Fibroblast of upper back skin (primary cell): ENCODE measurements around the gene LRFN4.

Experiments used
- DNase-seq: peaks from one replicate; pipeline ENCODE4 v3.0.0-alpha.2; 2013

The LRFN4 gene

DNA sequence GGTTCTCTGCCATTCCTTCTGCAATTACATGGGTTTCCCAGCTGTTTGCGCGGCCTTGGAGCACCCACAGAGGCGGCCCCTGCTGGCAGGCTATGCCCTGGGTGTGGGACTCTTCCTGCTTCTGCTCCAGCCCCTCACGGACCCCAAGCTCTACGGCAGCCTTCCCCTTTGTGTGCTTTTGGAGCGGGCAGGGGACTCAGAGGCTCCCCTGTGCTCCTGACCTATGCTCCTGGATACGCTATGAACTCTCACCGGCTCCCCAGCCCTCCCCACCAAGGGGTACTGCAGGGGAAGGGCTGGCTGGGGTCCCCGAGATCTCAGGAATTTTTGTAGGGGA is 11.0 kb upstream of the LRFN4 start:
- DNase-seq = no peak

DNA sequence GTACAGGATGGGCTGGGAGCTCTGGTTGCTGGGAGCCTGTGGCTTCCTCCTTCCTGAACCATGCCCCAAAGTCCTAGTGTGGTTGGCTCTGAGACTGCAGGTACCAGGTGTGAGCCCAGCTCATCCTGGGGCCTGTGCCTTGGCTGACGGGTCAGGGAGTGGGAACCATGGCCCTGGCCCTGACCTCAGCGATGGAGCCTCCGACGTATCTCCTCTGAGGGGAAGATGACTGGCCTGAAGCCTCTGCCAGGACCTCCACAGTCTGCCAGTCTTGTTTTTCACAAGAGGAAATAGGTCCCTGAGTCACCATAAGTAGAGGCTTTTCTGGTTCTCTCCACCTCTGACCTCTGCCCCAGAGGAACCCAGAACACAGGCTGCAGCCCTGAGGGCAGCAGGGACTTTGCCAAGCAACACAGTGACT is 10.2 kb upstream of the LRFN4 start:
- DNase-seq = no peak

DNA sequence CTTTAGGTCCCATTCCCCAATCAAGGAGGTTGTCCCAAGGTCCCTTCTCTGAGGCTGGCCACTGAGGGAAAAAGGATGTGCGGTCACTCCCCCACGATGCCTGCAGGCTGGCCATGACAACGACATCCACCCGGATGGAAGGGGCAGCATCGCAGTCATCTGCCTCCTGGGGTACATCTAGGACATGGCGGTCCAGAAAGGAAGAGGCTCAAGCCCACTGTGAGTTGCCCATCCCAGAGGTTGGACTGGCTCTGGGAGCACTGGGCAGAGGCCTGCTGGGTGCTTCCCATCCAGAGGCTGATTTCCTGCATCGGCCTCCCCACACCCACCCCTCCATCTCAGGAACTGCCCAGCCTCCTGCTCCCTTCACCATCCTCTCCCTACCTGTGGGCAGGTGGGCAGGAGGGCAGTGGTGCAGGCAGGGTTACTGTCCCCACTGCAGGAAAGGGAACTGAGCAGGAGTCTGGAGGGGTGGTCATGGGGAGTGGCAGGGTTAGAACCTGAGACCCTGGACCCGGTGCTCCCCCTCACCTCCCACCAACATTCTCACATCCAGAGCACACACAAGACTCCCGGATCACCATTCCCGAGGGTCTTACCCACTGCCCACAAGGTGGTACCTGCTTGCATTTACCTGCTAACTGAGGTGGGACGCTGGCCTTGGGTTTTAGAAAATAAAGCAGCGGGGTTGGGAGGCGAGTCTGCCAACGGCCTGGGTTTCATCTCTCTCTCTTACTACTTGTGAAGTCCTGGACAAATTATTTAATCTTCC is 9.2 kb upstream of the LRFN4 start:
- no peak for DNase-seq

DNA sequence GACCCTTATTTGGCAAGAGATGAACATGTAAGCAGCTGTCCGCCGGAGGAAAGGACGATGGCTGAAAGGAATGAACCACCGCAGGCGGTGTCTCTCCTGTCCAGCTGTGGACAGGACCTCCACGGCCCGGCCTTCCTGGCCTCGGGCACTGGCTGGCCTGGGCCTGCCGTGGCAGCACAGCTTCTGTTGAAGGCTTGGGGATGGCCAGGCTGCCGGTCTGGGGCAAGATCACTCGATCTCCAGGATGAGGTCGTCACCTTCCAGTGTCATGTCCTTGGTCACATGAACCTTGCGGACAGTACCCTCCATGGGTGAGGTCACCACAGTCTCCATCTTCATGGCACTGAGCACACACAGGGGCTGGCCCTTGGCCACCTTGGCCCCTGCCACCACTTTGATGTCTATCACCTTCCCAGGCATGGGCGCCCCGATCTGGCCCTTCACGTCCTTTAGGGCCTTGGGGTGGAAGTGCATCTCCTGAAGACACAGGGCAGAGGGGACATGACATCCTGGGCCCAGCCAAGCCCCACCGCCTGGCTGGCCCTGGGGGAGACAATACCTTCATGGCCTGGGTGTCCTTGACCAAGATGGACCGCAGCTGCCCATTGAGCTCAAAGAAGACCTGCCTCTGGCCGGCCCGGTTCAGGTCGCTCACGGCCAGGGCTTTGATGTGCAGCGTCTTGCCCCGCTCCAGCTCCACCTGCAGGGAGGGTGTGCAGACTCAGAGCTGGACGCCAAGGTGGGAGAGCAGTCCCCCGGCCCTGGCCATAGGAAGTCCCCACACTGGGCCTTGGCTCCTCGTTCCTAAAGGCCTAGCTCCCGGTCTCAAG is 8.0 kb upstream of the LRFN4 start:
- DNase-seq = no peak

DNA sequence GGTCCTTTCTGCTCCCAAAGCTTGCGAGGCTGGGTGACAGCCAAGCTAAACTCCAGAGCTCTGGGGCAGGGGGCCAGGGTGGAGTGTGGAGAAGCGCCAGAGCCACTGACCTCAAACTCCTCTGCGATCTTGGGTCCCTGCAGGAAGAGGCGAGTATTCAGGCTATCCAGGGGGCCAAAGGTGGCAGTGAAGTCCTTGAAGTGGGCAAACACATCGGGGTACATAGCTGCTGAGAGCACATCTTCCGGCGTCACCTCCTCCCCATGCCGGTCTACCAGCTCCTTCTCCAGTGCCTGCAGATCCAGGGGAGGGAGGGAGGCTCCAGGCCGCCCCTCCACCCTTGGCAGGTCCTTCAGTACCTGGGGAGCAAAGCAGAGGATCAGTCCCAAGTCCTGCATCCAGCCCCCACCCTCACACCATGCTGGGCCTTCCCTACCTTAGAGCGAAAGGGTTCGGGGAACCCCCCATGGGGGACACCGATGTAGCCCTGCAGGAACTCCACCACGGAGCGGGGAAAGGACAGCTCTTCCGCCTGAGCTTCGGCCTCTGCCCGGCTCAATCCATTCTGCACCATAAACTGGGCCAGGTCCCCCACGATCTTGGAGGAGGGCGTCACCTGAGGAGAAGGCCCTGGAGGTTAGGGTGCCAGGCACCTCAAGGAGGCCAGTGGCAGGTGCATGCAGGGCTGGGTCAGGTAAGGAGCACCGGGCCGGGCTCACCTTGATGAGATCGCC is 7.2 kb upstream of the LRFN4 start:
- no peak for DNase-seq

DNA sequence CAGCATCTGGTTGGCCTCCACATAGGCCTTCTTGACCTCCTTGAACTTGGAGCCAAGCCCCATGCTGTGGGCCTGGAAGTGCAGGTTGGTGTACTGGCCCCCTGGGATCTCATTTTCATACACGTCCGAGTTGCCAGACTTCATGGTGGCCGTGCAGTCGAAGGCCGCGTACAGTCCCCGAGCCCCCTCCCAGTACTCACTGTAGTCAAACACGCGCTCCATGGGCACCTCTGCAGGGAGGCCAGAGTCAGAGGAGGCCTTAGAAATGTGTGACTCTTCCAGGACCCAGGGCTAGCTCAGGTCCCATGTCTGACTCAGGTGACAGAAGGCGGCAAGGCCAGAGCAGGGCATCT is 6.7 kb upstream of the LRFN4 start:
- DNase-seq = no peak

DNA sequence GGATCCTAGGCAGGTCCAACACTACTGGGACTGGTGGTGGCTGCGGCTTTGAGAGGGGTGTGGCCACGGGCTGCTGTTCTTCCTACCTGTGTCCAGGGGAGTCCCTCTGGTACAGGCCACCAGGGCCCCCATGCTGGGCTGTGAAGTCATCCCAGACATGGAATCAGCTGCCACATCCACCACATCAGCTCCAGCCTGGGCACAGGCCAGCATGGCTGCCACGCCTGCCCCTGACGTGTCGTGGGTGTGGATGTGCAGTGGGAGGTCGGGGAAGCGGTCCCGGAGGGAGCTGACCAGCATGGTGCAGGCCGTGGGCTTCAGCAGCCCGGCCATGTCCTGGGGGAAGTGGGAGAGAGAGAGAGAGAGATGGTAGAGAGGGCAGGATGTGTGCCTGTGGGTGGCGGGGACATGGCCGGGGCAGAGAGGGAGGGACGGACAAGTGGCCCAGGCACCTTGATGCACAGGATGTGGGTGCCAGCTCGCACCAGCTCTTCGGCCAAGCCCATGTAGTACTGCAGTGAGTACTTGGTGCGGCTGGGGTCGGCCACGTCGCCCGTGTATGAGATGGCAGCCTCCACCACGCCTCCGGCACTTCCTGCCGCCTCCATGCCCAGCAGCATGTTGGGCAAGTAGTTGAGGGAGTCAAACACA is 6.2 kb upstream of the LRFN4 start:
- no peak for DNase-seq

DNA sequence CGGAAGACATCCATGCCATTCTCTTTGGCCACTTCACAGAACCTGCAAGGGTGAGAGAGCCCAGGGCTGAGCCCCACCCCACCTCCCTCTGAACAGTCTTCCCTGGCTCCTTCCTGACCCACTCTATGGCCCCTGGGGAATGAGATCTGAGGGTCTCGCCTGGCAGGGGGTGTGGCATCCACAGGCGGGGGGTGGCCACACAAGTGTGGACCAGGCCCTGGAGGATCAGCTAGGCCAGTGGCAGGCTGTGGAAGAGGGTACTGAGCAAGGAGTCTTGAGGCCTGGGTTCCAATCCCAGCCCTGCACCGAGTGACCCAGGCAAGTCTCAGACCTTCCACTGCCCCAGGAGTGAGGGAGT is 5.6 kb upstream of the LRFN4 start:
- no peak for DNase-seq

DNA sequence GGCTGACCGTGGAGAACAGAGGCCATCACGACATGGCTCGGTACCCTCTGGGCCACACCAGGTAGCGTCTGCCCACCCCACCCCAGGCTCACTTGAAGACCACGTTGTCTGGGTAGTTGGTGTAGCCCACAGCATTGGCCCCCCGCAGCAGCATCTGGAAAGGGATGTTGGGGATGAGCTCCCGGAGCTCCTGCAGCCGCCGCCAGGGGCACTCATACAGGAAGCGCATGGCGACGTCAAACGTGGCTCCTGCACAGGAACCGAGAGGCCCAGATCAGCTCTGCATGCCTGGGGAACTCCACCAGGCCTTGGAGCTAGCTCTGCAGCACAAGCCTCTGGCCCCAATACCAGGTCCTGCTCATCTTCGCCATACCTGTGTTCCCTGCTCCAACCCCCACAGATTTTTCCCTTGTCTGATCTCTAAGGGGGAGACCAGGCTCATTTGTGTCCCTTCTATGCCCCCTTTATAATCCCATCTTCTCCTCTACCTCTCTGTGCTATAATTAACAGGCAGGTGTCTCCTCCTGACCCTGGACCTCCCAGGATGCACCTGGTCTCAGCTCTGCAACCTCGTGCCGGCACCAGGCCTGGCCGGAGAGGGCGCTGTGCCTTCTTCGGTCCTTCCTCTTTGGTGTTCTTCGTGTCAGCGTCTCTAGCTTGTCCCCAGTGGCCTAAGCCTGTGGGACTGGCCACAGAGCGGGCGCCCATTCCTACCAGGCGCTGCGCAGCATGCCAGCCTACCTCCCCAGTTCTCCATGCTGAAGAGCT is 5.0 kb upstream of the LRFN4 start:
- no peak for DNase-seq

DNA sequence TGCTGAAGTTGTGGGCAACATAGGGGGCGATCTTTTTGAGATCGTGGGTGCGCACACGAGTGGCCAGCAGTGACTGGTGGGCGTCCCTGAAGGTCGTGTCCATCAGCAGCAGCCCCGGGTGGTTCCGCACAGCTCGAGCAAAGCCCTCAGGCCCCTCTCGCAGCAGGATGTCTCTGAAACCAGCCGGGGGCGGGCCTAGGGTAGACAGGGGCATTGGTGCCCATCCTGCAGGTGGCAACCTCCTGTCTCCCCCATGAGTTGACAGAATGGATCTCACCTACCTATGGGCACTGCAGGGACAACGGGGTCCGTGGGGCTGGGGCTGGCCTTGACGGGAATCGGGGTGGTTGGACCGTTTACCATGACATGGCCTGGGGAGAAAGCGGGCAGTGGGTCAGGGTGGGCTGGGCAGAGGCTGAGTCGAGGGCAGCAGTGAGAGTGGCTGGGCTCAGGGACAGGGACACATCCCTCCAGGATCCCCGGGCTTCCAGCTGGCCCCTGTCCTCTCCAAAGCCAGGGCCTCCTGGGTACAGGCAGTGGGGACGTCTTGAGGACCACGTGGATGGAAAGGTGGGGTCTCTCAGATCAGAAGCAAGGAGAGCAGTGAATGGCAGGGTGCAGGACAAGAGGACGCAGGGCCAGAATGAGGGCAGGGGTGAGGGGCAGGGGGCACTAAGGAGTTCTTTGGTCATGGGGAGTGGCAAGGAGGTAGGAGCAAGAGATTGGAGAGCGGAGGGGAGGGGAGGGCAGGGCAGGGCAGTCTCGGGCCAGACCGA is 4.2 kb upstream of the LRFN4 start:
- DNase-seq = no peak

DNA sequence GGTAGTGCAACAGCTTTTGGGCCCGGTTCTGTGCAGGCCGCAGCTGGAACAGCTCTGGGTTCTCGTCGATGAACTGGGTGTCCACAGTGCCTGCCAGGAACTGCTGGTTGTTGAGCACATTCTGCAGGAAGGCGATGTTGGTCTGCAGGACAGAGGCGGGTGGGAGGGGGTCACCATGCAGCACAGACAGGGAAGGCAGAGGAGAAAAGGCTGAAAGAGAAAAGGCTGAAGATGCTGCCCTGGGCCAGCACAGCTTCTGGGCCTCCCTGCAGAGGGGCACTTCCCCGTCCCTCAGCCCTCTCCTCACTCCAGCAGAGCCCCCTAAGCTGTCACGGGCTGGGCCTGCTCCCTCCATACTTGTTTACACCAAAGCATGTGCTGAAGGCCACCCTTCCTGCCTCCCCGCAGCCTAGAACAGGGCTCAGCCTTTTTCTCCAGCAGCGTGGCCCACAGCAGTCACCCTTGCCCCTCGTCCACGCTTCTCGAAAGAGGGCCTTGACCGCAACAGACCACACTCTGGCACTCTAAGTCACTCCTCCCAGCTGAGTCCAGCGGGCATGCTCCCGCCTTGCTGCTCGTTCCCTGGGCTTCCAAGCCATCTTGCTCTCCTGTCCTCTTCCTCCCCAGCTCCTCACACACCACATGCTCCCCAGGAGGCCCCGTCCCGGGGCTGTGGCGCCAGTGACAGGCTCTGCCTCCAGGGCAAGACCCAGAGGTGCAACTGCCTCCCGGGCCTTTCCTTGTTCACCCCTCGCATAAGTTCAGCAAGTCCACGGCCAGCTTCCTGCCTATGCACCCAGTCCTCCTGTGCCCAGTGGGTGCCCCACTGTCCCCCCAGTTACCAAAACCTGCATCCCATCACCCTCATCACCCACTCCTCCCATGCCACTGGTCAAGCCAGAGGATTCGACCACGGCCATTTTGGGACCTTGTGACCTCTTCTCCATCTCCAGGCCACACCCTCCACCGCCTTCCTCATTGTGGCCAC is 3.3 kb upstream of the LRFN4 start:
- DNase-seq = no peak

DNA sequence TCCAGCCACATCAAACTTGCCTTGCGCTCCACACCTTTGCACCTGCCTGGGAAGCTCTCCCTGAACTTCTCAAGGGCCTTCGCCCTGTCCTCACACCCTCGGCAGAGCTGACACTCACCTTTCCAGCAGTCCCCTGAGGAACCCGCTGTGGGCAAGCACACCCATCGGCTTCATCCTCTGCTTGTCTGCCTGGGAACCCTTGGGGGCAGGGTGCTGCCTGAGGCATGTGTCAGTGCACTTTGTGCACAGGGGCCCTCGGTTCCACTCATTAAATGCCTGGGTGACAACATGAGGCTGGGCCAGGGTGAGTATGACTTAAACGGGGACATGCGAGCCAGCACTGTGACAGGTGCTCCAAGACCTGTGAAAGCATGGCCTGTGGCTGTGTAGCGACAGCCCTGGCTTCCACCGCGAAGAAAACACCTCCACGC is 2.6 kb upstream of the LRFN4 start:
- no peak for DNase-seq

DNA sequence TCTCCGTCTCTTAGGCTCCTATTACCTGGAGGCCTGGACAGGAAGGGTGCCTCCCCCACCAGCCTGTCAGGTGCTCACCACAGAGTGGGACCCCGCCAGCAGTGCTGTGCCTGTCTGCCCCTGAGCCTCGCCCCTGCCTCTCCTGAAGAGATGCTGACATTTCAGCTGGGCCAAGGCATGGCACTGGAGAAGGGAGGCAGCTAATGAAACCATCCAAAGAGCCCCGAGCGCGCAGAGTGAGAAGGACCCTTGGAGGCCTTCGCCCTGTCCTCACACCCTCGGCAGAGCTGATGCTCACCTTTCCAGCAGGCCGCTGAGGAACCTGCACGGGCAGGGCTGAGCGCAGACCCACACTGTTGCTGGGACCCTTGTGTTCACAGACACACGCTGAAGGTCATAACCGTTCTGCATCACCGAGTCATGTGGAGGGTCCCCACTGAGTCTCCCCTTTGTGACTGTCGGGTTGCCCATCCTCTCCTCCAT is 2.1 kb upstream of the LRFN4 start:
- DNase-seq = no peak

DNA sequence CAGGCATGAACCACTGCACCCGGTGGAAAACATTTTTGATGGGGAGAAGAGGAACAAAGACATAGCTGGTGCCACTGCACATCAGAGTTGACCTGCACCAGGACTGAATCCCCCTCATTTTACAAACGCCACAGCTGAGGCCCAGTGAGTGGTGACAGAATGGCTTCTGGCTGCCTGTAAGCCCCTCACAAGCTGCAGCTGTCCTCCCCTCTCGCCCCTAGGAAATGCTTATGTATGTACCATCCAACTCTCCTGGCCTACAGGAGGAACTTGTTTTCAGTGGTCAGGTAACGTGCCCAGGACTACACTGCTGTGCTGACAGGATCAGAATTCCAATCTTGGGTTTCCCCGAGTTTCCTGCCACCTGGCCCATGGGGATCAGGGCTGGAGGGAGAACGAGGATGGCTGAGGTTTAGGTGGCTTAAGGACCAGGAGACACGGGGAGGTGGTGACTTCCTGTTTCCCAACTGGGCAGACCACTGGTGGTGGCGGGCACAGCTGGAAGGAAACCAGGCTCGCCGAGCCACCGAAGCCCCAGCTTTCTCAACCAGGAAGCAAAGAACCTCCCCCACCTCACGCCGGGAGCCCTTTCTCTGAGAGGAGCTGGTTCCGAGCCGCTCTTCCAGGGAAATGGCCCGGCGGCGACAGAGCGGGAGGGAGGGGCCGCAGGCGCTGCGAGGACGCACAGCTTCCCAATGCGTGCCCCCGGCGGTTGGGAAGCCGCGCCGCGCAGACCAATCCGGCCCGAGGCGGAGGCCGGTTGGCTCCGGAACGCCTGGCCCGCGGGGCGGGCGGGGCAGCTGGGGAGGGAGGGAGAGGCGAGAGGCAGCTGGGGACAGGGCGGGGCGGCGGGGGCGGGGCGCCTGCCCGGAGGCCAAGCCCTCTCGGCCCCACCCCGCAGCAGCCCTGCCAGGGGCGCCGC is 1.0 kb upstream of the LRFN4 start:
- peak; percentile 91 for DNase-seq

DNA sequence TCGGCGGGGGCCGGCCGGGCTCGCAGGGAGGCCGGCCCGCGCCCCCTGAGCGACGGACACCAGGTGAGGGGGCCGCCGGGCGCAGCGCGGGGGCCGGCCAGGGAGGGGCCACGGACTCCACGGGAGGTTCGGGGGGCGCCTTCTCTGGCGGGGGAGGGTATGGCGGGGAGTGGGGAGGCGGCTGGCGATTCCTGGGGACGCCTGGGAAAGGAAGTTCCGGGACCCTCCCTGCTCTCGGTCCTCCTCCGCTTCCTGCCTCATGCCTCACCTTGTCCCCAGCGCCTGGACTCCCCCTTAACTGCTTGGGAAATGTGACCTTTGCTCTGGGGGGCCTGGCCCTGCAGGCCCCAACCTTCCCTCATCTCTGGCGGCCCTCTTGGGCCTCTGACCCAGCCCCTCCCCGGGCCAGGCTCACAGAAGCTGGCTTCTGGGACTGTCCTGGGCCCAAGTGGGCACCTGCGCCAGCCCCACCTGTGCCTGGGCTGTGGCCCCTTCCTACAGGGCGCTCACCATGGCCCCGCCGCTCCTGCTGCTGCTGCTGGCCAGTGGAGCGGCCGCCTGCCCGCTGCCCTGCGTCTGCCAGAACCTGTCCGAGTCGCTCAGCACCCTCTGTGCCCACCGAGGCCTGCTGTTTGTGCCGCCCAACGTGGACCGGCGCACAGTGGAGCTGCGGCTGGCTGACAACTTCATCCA is 516 bp downstream of the LRFN4 start:
- no peak for DNase-seq

DNA sequence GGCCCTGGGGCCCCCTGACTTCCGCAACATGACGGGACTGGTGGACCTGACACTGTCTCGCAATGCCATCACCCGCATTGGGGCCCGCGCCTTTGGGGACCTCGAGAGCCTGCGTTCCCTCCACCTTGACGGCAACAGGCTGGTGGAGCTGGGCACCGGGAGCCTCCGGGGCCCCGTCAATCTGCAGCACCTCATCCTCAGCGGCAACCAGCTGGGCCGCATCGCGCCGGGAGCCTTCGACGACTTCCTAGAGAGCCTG is 992 bp downstream of the LRFN4 start:
- no peak for DNase-seq

DNA sequence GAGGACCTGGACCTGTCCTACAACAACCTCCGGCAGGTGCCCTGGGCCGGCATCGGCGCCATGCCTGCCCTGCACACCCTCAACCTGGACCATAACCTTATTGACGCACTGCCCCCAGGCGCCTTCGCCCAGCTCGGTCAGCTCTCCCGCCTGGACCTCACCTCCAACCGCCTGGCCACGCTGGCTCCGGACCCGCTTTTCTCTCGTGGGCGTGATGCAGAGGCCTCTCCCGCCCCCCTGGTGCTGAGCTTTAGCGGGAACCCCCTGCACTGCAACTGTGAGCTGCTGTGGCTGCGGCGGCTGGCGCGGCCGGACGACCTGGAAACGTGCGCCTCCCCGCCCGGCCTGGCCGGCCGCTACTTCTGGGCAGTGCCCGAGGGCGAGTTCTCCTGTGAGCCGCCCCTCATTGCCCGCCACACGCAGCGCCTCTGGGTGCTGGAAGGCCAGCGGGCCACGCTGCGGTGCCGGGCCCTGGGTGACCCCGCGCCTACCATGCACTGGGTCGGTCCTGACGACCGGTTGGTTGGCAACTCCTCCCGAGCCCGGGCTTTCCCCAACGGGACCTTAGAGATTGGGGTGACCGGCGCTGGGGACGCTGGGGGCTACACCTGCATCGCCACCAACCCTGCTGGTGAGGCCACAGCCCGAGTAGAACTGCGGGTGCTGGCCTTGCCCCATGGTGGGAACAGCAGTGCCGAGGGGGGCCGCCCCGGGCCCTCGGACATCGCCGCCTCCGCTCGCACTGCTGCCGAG is 1.5 kb downstream of the LRFN4 start:
- DNase-seq = no peak
